H1 (cell line): ENCODE data around the gene SLC27A1. TPM values are rescaled to one million over a fixed set of nuclear protein-coding genes. Genes with fewer than 3 reads are reported as not detected.

Experiments used
- CTCF ChIA-PET: fragments of 300-600 bp; sonication (Branson Sonifier 250); formaldehyde crosslinking; loops from one replicate; lab custom pipeline; 2021; ENCODE audit not compliant: partially characterized antibody; lab: Charles Lee
- POLR2A ChIA-PET: fragments of 300-600 bp; sonication (Branson Sonifier 250); formaldehyde crosslinking; loops from one replicate; lab custom pipeline; 2021; ENCODE audit warnings: inconsistent platforms; ENCODE audit not compliant: partially characterized antibody; lab: Charles Lee
- DNase-seq, 2 experiments: peaks; one replicate each; pipeline versions ENCODE4 v3.0.0 to v3.0.0-alpha.2; 2010 to 2022; ENCODE audit warnings: low spot score in 2 of 2, low read depth in 1 of 2, mixed read lengths in 1 of 2
- FAIRE-seq: peaks from 2 replicates; lab custom pipeline; 2011; peaks lifted over from hg19 to GRCh38; lab: Jason Lieb, UNC
- H2AFZ ChIP-seq: 2 replicates; pipeline ENCODE4 v1.8.1; 2012; ENCODE audit warnings: low read length, inconsistent platforms
- H2AK5ac ChIP-seq: 2 replicates; pipeline ENCODE4 v1.6.1; 2013; ENCODE audit warnings: low read depth, low read length
- H2BK120ac ChIP-seq: replicated peaks from 2 replicates; pipeline ENCODE3; 2013; ENCODE audit warnings: low read depth, low read length, inconsistent platforms
- H2BK12ac ChIP-seq: 2 replicates; pipeline ENCODE4 v1.6.1; 2013; ENCODE audit warnings: low read depth, low read length
- H2BK15ac ChIP-seq: 2 replicates; pipeline ENCODE4 v1.6.1; 2013; ENCODE audit warnings: low read length
- H2BK20ac ChIP-seq: 2 replicates; pipeline ENCODE4 v1.6.1; 2013; ENCODE audit warnings: low read length
- H2BK5ac ChIP-seq: 2 replicates; pipeline ENCODE4 v1.6.1; 2013; ENCODE audit warnings: low read depth, low read length
- H3K14ac ChIP-seq: 2 replicates; pipeline ENCODE4 v1.6.1; 2013; ENCODE audit warnings: inconsistent platforms; ENCODE audit not compliant: insufficient read length
- H3K18ac ChIP-seq: 2 replicates; pipeline ENCODE4 v1.6.1; 2013; ENCODE audit warnings: low read length; ENCODE audit errors: extremely low read depth
- H3K23ac ChIP-seq: 2 replicates; pipeline ENCODE4 v1.6.1; 2013; ENCODE audit warnings: inconsistent platforms; ENCODE audit not compliant: insufficient read length
- H3K23me2 ChIP-seq: 2 replicates; pipeline ENCODE4 v1.6.1; 2013; ENCODE audit warnings: low read depth, low read length
- H3K27ac ChIP-seq: 2 replicates; pipeline ENCODE4 v1.6.1; 2011; ENCODE audit warnings: low read depth, low read length, inconsistent platforms
- H3K27me3 ChIP-seq, 4 experiments: replicated peaks in 1 of 4; 1 replicate in 1 of 4; 2 replicates in 3 of 4; pipeline versions ENCODE4 v1.6.1 to v1.8.1; 2011 to 2013; ENCODE audit warnings: low read length in 3 of 4, mild to moderate bottlenecking in 3 of 4, inconsistent platforms in 2 of 4, mixed read lengths in 2 of 4, moderate library complexity in 1 of 4; ENCODE audit not compliant: control insufficient read depth in 3 of 4, insufficient read depth in 3 of 4; ENCODE audit errors: extremely low read depth in 1 of 4
- H3K36me3 ChIP-seq, 4 experiments: 2 replicates each; pipeline versions ENCODE4 v1.6.1 to v1.8.1; 2011 to 2013; ENCODE audit warnings: mild to moderate bottlenecking in 4 of 4, low read length in 3 of 4, moderate library complexity in 2 of 4, control low read depth in 1 of 4, inconsistent platforms in 1 of 4; ENCODE audit not compliant: insufficient read depth in 4 of 4, control insufficient read depth in 2 of 4
- H3K4ac ChIP-seq: replicated peaks from 2 replicates; pipeline ENCODE3; 2013; ENCODE audit warnings: low read length, low read depth, mixed read lengths, inconsistent platforms; ENCODE audit not compliant: insufficient read length
- H3K4me1 ChIP-seq, 4 experiments: replicated peaks in 1 of 4; 1 replicate in 1 of 4; 2 replicates in 3 of 4; pipeline versions ENCODE4 v1.6.1 to v1.8.1; 2011 to 2013; ENCODE audit warnings: low read length in 3 of 4, inconsistent platforms in 2 of 4, mixed read lengths in 1 of 4; ENCODE audit not compliant: insufficient read depth in 4 of 4, control insufficient read depth in 3 of 4
- H3K4me2 ChIP-seq, 2 experiments: 2 replicates each; pipeline versions ENCODE4 v1.6.1 to v1.8.1; 2011 to 2013; ENCODE audit warnings: low read depth in 2 of 2, low read length in 2 of 2, control low read depth in 1 of 2, inconsistent platforms in 1 of 2, mild to moderate bottlenecking in 1 of 2; ENCODE audit not compliant: insufficient read depth in 1 of 2
- H3K4me3 ChIP-seq, 4 experiments: fragments of 200-600, 300-600 bp in 1 of 4; sonication (generic), shearing (Covaris generic), sonication (Bioruptor Twin) in 1 of 4; 2 replicates each; pipeline versions ENCODE4 v1.5.1 to v1.8.1; 2011 to 2016; ENCODE audit warnings: low read length in 4 of 4, low read depth in 3 of 4, control low read depth in 2 of 4, inconsistent platforms in 2 of 4, mild to moderate bottlenecking in 2 of 4, mixed read lengths in 1 of 4, moderate library complexity in 1 of 4; ENCODE audit not compliant: insufficient read depth in 2 of 4; ENCODE audit errors: extremely low read depth in 1 of 4
- H3K56ac ChIP-seq: replicated peaks from 2 replicates; pipeline ENCODE3; 2013; ENCODE audit warnings: low read depth, mild to moderate bottlenecking, mixed read lengths, low read length, inconsistent platforms; ENCODE audit not compliant: insufficient read length
- H3K79me1 ChIP-seq: 2 replicates; pipeline ENCODE4 v1.6.1; 2013; ENCODE audit warnings: low read depth, low read length, control low read depth
- H3K79me2 ChIP-seq, 2 experiments: 2 replicates each; pipeline versions ENCODE4 v1.6.1 to v1.8.1; 2012 to 2013; ENCODE audit warnings: low read length in 2 of 2, mild to moderate bottlenecking in 2 of 2, inconsistent platforms in 1 of 2; ENCODE audit not compliant: insufficient read depth in 2 of 2, control insufficient read depth in 1 of 2
- H3K9ac ChIP-seq, 4 experiments: replicated peaks in 1 of 4; 1 replicate in 1 of 4; 2 replicates in 3 of 4; pipeline versions ENCODE4 v1.6.1 to v1.8.1; 2011 to 2013; ENCODE audit warnings: low read depth in 3 of 4, low read length in 3 of 4, control low read depth in 2 of 4, mild to moderate bottlenecking in 2 of 4, moderate library complexity in 2 of 4, inconsistent platforms in 1 of 4; ENCODE audit errors: extremely low read depth in 1 of 4
- H3K9me3 ChIP-seq, 2 experiments: 2 replicates each; pipeline versions ENCODE4 v1.6.1 to v1.8.1; 2012 to 2013; ENCODE audit warnings: mild to moderate bottlenecking in 2 of 2, moderate library complexity in 2 of 2, control low read depth in 1 of 2, inconsistent platforms in 1 of 2, low read depth in 1 of 2, low read length in 1 of 2, mixed read lengths in 1 of 2; ENCODE audit not compliant: insufficient read depth in 2 of 2
- H4K20me1 ChIP-seq, 2 experiments: replicated peaks in 1 of 2; 2 replicates each; pipeline versions ENCODE3 to v1.8.1; 2011 to 2013; ENCODE audit warnings: inconsistent platforms in 2 of 2, low read length in 2 of 2, mild to moderate bottlenecking in 1 of 2; ENCODE audit not compliant: insufficient read depth in 2 of 2, control insufficient read depth in 1 of 2
- H4K5ac ChIP-seq: 2 replicates; pipeline ENCODE4 v1.6.1; 2013; ENCODE audit warnings: low read length, low read depth, mixed read lengths, inconsistent platforms; ENCODE audit not compliant: insufficient read length
- H4K8ac ChIP-seq: 2 replicates; pipeline ENCODE4 v1.8.0; 2013; ENCODE audit warnings: mild to moderate bottlenecking, moderate library complexity, low read length, inconsistent platforms; ENCODE audit not compliant: insufficient read depth; ENCODE audit errors: extremely low read depth
- H4K91ac ChIP-seq: replicated peaks from 2 replicates; pipeline ENCODE3; 2013; ENCODE audit warnings: low read length, mixed read lengths, inconsistent platforms; ENCODE audit not compliant: insufficient read length
- RNF2 ChIP-seq: fragments of 200-900, 300-1000 bp; sonication (generic); IDR thresholded peaks from 2 replicates; pipeline ENCODE4 v1.7.1; 2016; ENCODE audit warnings: borderline replicate concordance, low read depth, mild to moderate bottlenecking, antibody characterized with exemption, low read length; ENCODE audit not compliant: poor library complexity, severe bottlenecking; ENCODE audit errors: missing control alignments
- SRF ChIP-seq: IDR thresholded peaks from 2 replicates; pipeline ENCODE4 v1.6.1; 2011; ENCODE audit warnings: mild to moderate bottlenecking, low read depth, low read length, moderate library complexity
- WGBS, 2 experiments: shearing (Covaris generic) in 1 of 2; methylation state at CpG; one replicate each; pipeline versions ENCODE4 v1.1.6 to v1.1.7; 2013 to 2015; ENCODE audit warnings: low lambda C conversion rate in 2 of 2, mixed read lengths in 2 of 2, inconsistent platforms in 1 of 2, low coverage in 1 of 2, missing lambda C conversion rate in 1 of 2; ENCODE audit not compliant: insufficient replicate concordance in 2 of 2, insufficient coverage in 1 of 2, insufficient read length in 1 of 2; ENCODE audit errors: extremely low coverage in 1 of 2, missing lambda C conversion rate in 1 of 2; 5-methylcytosine and 5-hydroxymethylcytosine counted together
- polyA plus RNA-seq, 7 experiments: library from polyadenylated mRNA; depleted of rRNA in 3 of 7; stranded (reverse) in 5 of 7; unstranded in 2 of 7; fragments of >200 nt in 5 of 7; fragments of 200-250 nt in 2 of 7; gene quantifications; 1 replicate in 5 of 7; 2 replicates in 1 of 7; 4 replicates in 1 of 7; pipeline versions ENCODE4 v1.2.1 to v1.2.3, GENCODE V29; 2011 to 2013; ENCODE audit warnings: missing spikeins in 2 of 7, mixed read lengths in 2 of 7
- total RNA-seq: library from RNA; stranded (reverse); fragmentation: NEBNext Ultra II Directional; extraction: Animal tissue kit (Norgen Biotek cat#: 25700); gene quantifications from 2 replicates; pipeline ENCODE4 v1.2.1, GENCODE V29; 2021

SLC27A1 gene
- total and polyA plus RNA-seq, 2 of the 8 experiments (the other 6 are each of a cell fraction or from before 2014, with no cell fraction given) = 7.5 to 9.1 TPM

DNA sequence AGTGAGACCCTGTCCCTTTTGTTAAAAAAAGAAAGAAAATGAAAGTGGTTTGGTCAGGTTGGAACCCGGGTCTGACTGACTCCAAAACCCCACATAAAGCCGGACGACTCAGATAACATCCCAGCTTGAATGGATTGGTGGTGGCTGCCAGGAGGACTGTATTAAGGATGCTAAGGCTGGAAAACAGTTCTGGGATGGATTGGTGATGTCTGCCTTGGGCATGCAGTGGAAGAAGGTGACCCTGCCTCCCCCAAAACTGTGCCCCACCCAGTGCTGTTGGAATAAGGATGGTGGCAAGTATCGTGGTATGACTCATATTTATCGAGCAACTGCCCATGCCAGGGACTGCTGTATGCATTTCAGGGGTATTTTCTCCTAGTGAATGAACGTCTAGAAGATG, 66.6 kb downstream of the SLC27A1 start:
- CTCF ChIA-PET = interaction anchor here (0.6 to 5.3 kb wide), 4 partner anchors 12 to 277 kb away, joined by 5 to 20 read pairs (median 6); no protein-coding TSS in a partner anchor

More for the DNA sequence above, 66.6 kb downstream of the SLC27A1 start:
- H2AFZ ChIP-seq = no peak overlapping the region
- H3K23me2 ChIP-seq = peaks cover 7% of the 10 kb centered on the region; the same call in 1 of the 2 replicates
- H3K79me1 ChIP-seq = no peaks in the 10 kb centered on the region
- no peak for FAIRE-seq
- H3K9ac ChIP-seq = no peak overlapping the region
- peaks cover 0 to 6% (median 3%) of the 10 kb centered on the region in 4 experiments; a peak in 3 of 7 replicates for H3K27me3 ChIP-seq
- no peak overlapping the region for H3K18ac ChIP-seq
- H3K4me2 ChIP-seq = no peak overlapping the region
- H2BK5ac ChIP-seq = no peak overlapping the region
- POLR2A ChIA-PET = no interaction called here
- no peaks in the 10 kb centered on the region; a peak in 1 of 4 replicates for H3K9me3 ChIP-seq
- H3K23ac ChIP-seq = no peak overlapping the region
- H4K20me1 ChIP-seq = peaks cover 0 to 2% of the 10 kb centered on the region in 2 experiments
- H3K79me2 ChIP-seq = no peaks in the 10 kb centered on the region
- DNase-seq = no peak
- H2AK5ac ChIP-seq = no peak overlapping the region
- no peak overlapping the region for H4K8ac ChIP-seq
- no peak overlapping the region for H2BK15ac ChIP-seq
- no peaks in the 10 kb centered on the region; a peak in 2 of 7 replicates for H3K4me1 ChIP-seq
- H3K4me3 ChIP-seq = no peak overlapping the region
- TF ChIP-seq SRF (0 out of 2 replicates have a peak, but pooled peaks have one; percentile 37), RNF2 (no peak)
- H3K27ac ChIP-seq = no peak overlapping the region
- no peak overlapping the region for H2BK20ac ChIP-seq
- H4K5ac ChIP-seq = no peak overlapping the region
- H4K91ac ChIP-seq = no peak overlapping the region
- no peak overlapping the region for H3K56ac ChIP-seq
- H3K4ac ChIP-seq = no peak overlapping the region
- no peak overlapping the region for H2BK120ac ChIP-seq
- H2BK12ac ChIP-seq = no peak overlapping the region
- 93% methylated on average over 6 of the region's 6 CpGs; no CpG with 5 or more reads in 1 of the 2 experiments for WGBS, 2 experiments
- no peaks in the 10 kb centered on the region for H3K36me3 ChIP-seq
- H3K14ac ChIP-seq = no peak overlapping the region
